COR-L47 (cell line): ENCODE results near the gene ZIC4.

ENCODE experiments used
- DNase-seq: peaks from one replicate; lab custom pipeline; 2025; lab: John Stamatoyannopoulos, UW

Gene ZIC4

GRCh38 chr3:147370349-147370748 is 36.0 kb downstream of the ZIC4 start:
- no peak for DNase-seq

- DNase-seq, result no peak
These were observed 36.7 kb downstream of the ZIC4 start for GRCh38 chr3:147369661-147370123.

- no peak for DNase-seq
These were observed 37.1 kb downstream of the ZIC4 start for GRCh38 chr3:147369231-147369630.

GRCh38 chr3:147368561-147369221 is 37.7 kb downstream of the ZIC4 start:
- no peak for DNase-seq

GRCh38 chr3:147368151-147368550 is 38.2 kb downstream of the ZIC4 start:
- DNase-seq, result no peak

- DNase-seq, result no peak
These were observed 38.7 kb downstream of the ZIC4 start for GRCh38 chr3:147367676-147368075.

GRCh38 chr3:147365196-147366115 is 40.9 kb downstream of the ZIC4 start:
- DNase-seq, result no peak

- no peak for DNase-seq
These were observed 41.6 kb downstream of the ZIC4 start for GRCh38 chr3:147364771-147365170.

GRCh38 chr3:147361454-147362420 is 44.6 kb downstream of the ZIC4 start:
- peak; percentile 78 for DNase-seq

GRCh38 chr3:147360646-147361453 is 45.5 kb downstream of the ZIC4 start:
- peak; percentile 84 for DNase-seq

- DNase-seq, result no peak
These were observed 46.3 kb downstream of the ZIC4 start for GRCh38 chr3:147360051-147360439.

GRCh38 chr3:147359177-147360050 is 46.9 kb downstream of the ZIC4 start:
- no peak for DNase-seq

GRCh38 chr3:147358144-147358992 is 48.0 kb downstream of the ZIC4 start:
- no peak for DNase-seq

- DNase-seq, result no peak
These were observed 49.1 kb downstream of the ZIC4 start for GRCh38 chr3:147356909-147357900.

GRCh38 chr3:147356145-147356908 is 50.0 kb downstream of the ZIC4 start:
- DNase-seq, result no peak

GRCh38 chr3:147355753-147356090 is 50.6 kb downstream of the ZIC4 start:
- no peak for DNase-seq

GRCh38 chr3:147355084-147355752 is 51.1 kb downstream of the ZIC4 start:
- DNase-seq, result no peak
